ENCODE measurements around the gene TRAPPC3L. TPM values are rescaled to one million over a fixed set of nuclear protein-coding genes. Genes with fewer than 3 reads are reported as not detected.
A peak's percentile ranks its signal among the peaks of the same experiment; 100 is the strongest.

The TRAPPC3L gene
- total and polyA plus RNA-seq, 9 of the 15 experiments (the other 6 are each of a cell fraction or from before 2014, with no cell fraction given): not detected

- TF ChIP-seq CBX5 (IDR thresholded peaks at IDR 0.05; ENCODE audit: borderline replicate concordance, low read depth): no peak
- TF ChIP-seq BCLAF1 (IDR thresholded peaks at IDR 0.05; ENCODE audit: borderline replicate concordance in 1 of 2, control insufficient read depth in 1 of 2, low read depth in 2 of 2, low read length in 1 of 2): no peak; a peak in 1 of 4 replicates
- peak in 1 of 2 experiments; percentile 100 for TF ChIP-seq NCOA2 (IDR thresholded peaks at IDR 0.05; ENCODE audit: partially characterized antibody in 2 of 2)
- no peak; the same call in 1 of the 2 replicates for TF ChIP-seq ETV5 (CRISPR knock-in tag; IDR thresholded peaks at IDR 0.05; ENCODE audit: low read depth)
- TF ChIP-seq VEZF1 (CRISPR knock-in tag; IDR thresholded peaks at IDR 0.05): no peak
- TF ChIP-seq GABPB2 (CRISPR knock-in tag; conservative IDR thresholded peaks at IDR 0.05): no peak
- no peak for TF ChIP-seq DMBX1 (CRISPR knock-in tag; IDR thresholded peaks at IDR 0.05; ENCODE audit: borderline replicate concordance)
- TF ChIP-seq YY1 (IDR thresholded peaks at IDR 0.05; ENCODE audit: borderline replicate concordance in 1 of 3, control insufficient read depth in 1 of 3, extremely low read depth in 1 of 3, insufficient read depth in 3 of 3, insufficient read length in 1 of 3, insufficient replicate concordance in 2 of 3, low read depth in 1 of 3, low read length in 2 of 3): peak in 2 of 3 experiments; percentile 59 to 72
- TF ChIP-seq CBFA2T3 (IDR thresholded peaks at IDR 0.05): peak; percentile 9; the same call in 1 of the 2 replicates
- no peak for TF ChIP-seq U2AF1 (optimal IDR thresholded peaks at IDR 0.05; ENCODE audit: low read depth, low read length)
- no peak for TF ChIP-seq IRF1 (CRISPR knock-in tag; IDR thresholded peaks at IDR 0.05; ENCODE audit: borderline replicate concordance)
- peak; percentile 95 for TF ChIP-seq MTA1 (IDR thresholded peaks at IDR 0.05; ENCODE audit: borderline replicate concordance)
- no peak for TF ChIP-seq ZNF175 (CRISPR knock-in tag; IDR thresholded peaks at IDR 0.05; ENCODE audit: low read depth)
- TF ChIP-seq SP2 (IDR thresholded peaks at IDR 0.05; ENCODE audit: extremely low read depth, low read depth, low read length, poor library complexity, severe bottlenecking): no peak
- TF ChIP-seq GTF2E2 (tag; IDR thresholded peaks at IDR 0.05): no peak
- TF ChIP-seq HSF4 (CRISPR knock-in tag; IDR thresholded peaks at IDR 0.05; ENCODE audit: borderline replicate concordance): no peak
- no peak for TF ChIP-seq ZNF184 (CRISPR knock-in tag; IDR thresholded peaks at IDR 0.05)
- TF ChIP-seq PTTG1 (tag; IDR thresholded peaks at IDR 0.05; ENCODE audit: low read depth): no peak
- TF ChIP-seq SLC30A9 (CRISPR knock-in tag; IDR thresholded peaks at IDR 0.05): no peak
- no peak for TF ChIP-seq KHSRP (IDR thresholded peaks at IDR 0.05)
- TF ChIP-seq HDAC1 (IDR thresholded peaks at IDR 0.05): peak in 1 of 2 experiments; percentile 89; a peak in 2 of 4 replicates
Measured at GRCh38 chr6:116570856-116571682, 25.6 kb upstream of the TRAPPC3L start, which contains the start of gene RWDD1 (continued).
